NCI-H748 treated with DMSO at 0.1 percent for 48 hours (cell line): ENCODE results near the gene CACHD1.
"Not testable (repeated sequence)": the region's sequence is repeated elsewhere in the genome, so short reads cannot be mapped to it uniquely, and the experiment has no call there.

Experiments used
- DNase-seq: peaks from one replicate; lab custom pipeline; 2025; lab: John Stamatoyannopoulos, UW

CACHD1 gene

GRCh38 chr1:64497088-64497883 lies 27.4 kb downstream of the CACHD1 start:
- no peak for DNase-seq

- DNase-seq, result no peak
These were observed 28.4 kb downstream of the CACHD1 start for GRCh38 chr1:64498325-64498724.

GRCh38 chr1:64499011-64499410 lies 29.1 kb downstream of the CACHD1 start:
- no peak for DNase-seq

GRCh38 chr1:64499966-64500365 lies 30.0 kb downstream of the CACHD1 start:
- no peak for DNase-seq

- DNase-seq, result no peak
These were observed 32.2 kb downstream of the CACHD1 start for GRCh38 chr1:64502083-64502482.

GRCh38 chr1:64502931-64503330 lies 33.0 kb downstream of the CACHD1 start:
- DNase-seq, result no peak

GRCh38 chr1:64505232-64505943 lies 35.5 kb downstream of the CACHD1 start:
- DNase-seq, result no peak

GRCh38 chr1:64505944-64506655 lies 36.2 kb downstream of the CACHD1 start:
- peak; percentile 97 for DNase-seq

GRCh38 chr1:64508629-64509028 lies 38.7 kb downstream of the CACHD1 start:
- DNase-seq, result no peak

- no peak for DNase-seq
These were observed 41.1 kb downstream of the CACHD1 start for GRCh38 chr1:64511044-64511443.

- not testable (repeated sequence) for DNase-seq
These were observed 42.3 kb downstream of the CACHD1 start for GRCh38 chr1:64512206-64512605.

- no peak for DNase-seq
These were observed 43.6 kb downstream of the CACHD1 start for GRCh38 chr1:64513545-64513944.

- no peak for DNase-seq
These were observed 44.4 kb downstream of the CACHD1 start for GRCh38 chr1:64514197-64514765.

- no peak for DNase-seq
These were observed 45.5 kb downstream of the CACHD1 start for GRCh38 chr1:64515427-64515826.

- DNase-seq, result no peak
These were observed 46.4 kb downstream of the CACHD1 start for GRCh38 chr1:64516301-64516700.

GRCh38 chr1:64516803-64517568 lies 47.1 kb downstream of the CACHD1 start:
- no peak for DNase-seq

GRCh38 chr1:64517640-64518039 lies 47.7 kb downstream of the CACHD1 start:
- DNase-seq, result no peak

GRCh38 chr1:64518692-64519481 lies 49.0 kb downstream of the CACHD1 start:
- no peak for DNase-seq

- DNase-seq, result no peak
These were observed 50.0 kb downstream of the CACHD1 start for GRCh38 chr1:64519901-64520300.

GRCh38 chr1:64522740-64523139 lies 52.8 kb downstream of the CACHD1 start:
- no peak for DNase-seq
